ENCODE measurements around the gene UBE2I. TPM values are rescaled to one million over a fixed set of nuclear protein-coding genes. Genes with fewer than 3 reads are reported as not detected.

The UBE2I gene
- total RNA-seq, 3 donors from 2014 or later, result 52.5 to 67.8 (median 62.2) TPM

DNA sequence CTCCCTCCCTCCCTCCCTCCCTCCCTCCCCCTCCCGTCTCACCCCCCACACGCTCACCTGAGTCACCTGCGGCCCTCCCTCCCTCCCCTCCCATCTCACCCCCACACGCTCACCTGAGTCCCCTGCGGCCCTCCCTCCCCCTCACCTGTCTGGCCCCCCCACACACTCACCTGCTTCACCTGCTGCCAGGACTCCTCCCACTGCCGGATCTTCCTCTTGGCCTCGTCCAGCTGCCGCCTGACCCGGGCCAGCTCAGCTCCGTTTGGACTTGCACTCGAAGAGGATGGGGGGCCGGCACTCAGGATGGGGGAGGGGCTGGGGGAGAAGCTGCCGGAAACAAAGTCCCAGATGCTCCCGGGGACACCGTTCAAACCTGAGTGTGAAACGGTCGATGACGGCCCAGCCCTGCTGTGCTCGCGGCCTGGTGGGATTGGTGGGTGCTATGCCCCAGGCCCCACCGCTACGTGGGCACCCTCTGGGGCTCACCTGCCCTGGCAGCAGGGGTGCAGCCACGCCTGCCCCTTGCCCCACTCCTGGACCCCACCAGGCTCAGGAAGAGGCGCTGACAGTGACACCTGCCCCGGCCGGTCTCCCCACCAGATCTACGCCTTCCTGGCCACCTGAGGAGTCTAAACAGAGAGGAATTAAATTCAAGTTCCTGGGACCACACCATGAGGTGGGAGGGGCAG is 58.2 kb downstream of the UBE2I start:
- H3K27ac ChIP-seq, result peak overlapping the region; percentile 25 to 43
- H3K4me1 ChIP-seq, result no peaks in the 10 kb centered on the region
- peaks cover 11% of the 10 kb centered on the region for H3K36me3 ChIP-seq
- TF ChIP-seq POLR2A (IDR thresholded peaks at IDR 0.05), result no peak
- TF ChIP-seq POLR2AphosphoS5 (IDR thresholded peaks at IDR 0.05), result no peak
- TF ChIP-seq, protein P1, sequence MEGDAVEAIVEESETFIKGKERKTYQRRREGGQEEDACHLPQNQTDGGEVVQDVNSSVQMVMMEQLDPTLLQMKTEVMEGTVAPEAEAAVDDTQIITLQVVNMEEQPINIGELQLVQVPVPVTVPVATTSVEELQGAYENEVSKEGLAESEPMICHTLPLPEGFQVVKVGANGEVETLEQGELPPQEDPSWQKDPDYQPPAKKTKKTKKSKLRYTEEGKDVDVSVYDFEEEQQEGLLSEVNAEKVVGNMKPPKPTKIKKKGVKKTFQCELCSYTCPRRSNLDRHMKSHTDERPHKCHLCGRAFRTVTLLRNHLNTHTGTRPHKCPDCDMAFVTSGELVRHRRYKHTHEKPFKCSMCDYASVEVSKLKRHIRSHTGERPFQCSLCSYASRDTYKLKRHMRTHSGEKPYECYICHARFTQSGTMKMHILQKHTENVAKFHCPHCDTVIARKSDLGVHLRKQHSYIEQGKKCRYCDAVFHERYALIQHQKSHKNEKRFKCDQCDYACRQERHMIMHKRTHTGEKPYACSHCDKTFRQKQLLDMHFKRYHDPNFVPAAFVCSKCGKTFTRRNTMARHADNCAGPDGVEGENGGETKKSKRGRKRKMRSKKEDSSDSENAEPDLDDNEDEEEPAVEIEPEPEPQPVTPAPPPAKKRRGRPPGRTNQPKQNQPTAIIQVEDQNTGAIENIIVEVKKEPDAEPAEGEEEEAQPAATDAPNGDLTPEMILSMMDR (IDR thresholded peaks at IDR 0.05), result no peak
- H3K9me3 ChIP-seq, result no peaks in the 10 kb centered on the region
- no peak overlapping the region for H3K4me3 ChIP-seq
- intact Hi-C loops (cut with DNase I; ENCODE audit: low total_unique reads), result no loop called here
- no peaks in the 10 kb centered on the region for H3K27me3 ChIP-seq
- DNase-seq (ENCODE audit: low spot score in 2 of 2), result no peak

DNA sequence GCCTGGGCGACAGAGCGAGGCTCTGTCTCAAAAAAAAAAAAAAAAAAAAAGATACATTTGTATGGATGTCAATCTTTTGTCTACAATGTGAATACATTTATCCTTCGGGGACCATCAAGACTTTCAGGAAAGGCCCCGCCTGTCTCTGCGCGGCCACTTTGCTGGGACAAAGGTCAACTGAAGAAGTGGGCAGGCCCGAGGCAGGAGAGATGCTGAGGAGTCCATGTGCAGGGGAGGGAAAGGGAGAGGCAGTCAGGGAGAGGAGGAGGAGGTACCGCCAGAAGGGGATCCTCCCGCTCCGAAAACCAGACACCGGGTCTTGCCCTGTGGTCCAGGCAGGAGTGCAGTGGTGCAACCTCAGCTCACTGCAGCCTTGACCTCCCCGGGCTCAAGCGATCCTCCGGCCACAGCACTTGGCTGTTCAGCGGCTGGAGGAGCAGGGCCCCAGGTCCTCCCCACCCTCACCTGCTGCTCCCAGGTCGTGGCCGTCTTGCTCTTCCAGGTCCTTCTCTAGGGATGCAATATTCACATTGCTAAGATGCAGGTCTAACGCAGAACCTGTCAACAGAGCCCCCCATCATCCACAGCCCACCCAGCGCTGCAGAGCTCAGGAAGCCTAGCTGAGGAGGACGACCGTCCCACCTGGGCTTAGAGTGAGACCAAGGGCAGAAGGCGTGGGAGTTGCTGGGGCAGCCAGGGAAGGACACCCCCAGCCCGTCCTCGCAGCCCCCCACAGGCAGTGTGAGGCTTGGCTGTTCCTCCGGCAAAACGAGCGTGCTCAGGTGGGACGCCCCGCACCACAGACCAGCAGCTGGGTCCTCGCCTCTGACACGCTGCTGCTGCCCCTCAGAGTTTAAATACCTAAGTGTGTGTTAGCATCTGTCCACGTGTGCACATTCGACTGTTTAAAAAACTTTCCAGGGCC is 61.9 kb downstream of the UBE2I start:
- intact Hi-C loops (cut with DNase I; ENCODE audit: low total_unique reads), result no loop called here
- TF ChIP-seq POLR2AphosphoS5 (IDR thresholded peaks at IDR 0.05), result no peak
- TF ChIP-seq, protein P1 (IDR thresholded peaks at IDR 0.05), result no peak
- no peak for DNase-seq (ENCODE audit: low spot score in 2 of 2)
- Histone ChIP-seq H3K4me3 (no peak overlapping the region), H3K9me3 (no peaks in the 10 kb centered on the region), H3K27me3 (no peaks in the 10 kb centered on the region), H3K4me1 (no peaks in the 10 kb centered on the region), H3K36me3 (no peaks in the 10 kb centered on the region), H3K27ac (no peak overlapping the region)

DNA sequence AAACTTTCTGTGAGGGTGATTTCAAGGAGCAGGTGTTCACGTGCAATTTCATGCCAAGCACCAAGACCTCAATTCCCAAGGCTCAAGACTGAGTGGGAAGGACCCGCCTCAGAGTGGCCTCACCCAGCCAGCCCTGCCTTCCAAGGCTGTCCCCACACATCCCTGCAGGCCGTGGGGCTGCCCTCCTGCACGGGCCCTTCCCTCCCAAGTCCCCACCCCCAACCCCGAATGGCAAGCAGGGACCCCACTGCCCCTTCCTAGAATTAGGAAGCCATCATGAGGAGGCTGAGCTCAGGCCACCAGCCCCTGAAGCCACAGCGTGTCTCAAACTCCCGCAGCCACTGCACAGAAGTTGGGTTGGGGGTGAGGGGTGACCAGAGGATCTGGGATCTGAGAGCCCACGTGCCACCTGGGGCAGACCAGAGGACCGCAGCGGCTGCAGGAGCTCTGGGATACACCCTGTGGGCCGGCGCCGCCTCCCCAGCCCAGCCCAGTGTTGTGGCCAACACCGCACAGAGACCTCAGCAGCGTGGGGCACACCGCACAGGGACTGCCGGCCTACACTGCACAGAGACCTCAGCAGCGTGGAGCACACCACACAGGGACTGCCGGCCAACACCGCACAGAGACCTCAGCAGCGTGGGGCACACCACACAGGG is 63.0 kb downstream of the UBE2I start:
- no peaks in the 10 kb centered on the region for H3K27me3 ChIP-seq
- intact Hi-C loops (cut with DNase I; ENCODE audit: low total_unique reads), result no loop called here
- H3K27ac ChIP-seq, result no peak overlapping the region
- no peaks in the 10 kb centered on the region for H3K9me3 ChIP-seq
- no peaks in the 10 kb centered on the region for H3K36me3 ChIP-seq
- no peak for TF ChIP-seq POLR2A (IDR thresholded peaks at IDR 0.05)
- TF ChIP-seq, protein P1 (IDR thresholded peaks at IDR 0.05), result no peak
- no peak for TF ChIP-seq POLR2AphosphoS5 (IDR thresholded peaks at IDR 0.05)
- DNase-seq (ENCODE audit: low spot score in 2 of 2), result no peak
- H3K4me3 ChIP-seq, result no peak overlapping the region
- no peaks in the 10 kb centered on the region for H3K4me1 ChIP-seq

DNA sequence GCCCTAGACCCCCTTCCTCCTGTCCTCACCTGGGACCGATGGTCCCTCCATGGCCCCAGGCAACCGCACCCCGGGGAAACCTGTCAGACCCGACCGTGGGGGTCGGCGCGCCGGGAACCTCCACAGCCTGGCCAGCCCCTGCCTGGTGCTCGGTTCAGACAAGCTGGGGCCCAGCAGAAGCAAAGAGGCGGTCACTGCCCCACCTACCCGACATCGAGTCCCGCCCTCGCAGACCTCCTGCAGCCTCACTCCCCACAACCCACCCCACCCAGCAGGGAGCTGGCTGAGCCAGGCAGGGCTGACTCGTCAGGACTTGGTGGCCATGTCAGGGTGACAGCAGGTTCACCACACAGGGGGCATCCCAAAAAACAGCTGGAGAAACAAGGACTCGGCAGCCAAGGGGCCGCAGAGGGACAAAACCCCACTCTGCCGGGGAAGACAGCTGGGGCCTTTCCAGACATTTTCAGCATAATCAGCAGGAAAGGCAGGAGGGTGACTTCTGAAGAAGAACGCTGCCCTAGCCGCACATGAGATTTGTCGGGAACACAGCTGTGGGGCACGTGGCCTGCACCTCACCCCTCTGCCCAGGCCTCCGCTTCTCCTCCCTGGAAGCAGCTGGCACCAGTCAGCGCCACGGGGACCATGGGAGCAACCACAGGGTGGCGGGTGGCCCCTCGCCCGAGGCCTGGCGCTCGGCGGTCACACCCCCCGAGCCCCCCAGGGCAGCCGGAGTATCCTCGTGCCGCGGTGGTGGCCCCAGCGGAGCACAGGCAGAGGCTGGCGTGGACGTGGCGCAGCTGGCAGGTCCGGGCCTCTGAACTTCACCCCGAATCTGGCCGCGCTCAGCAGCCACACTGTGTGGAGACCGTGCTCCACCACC is 65.2 kb downstream of the UBE2I start:
- no peak for DNase-seq (ENCODE audit: low spot score in 2 of 2)
- no peaks in the 10 kb centered on the region for H3K36me3 ChIP-seq

More for the DNA sequence above, 65.2 kb downstream of the UBE2I start:
- Histone ChIP-seq H3K27ac (no peak overlapping the region), H3K4me3 (no peak overlapping the region), H3K4me1 (peaks cover 0 to 6% of the 10 kb centered on the region in 2 donors), H3K9me3 (no peaks in the 10 kb centered on the region), H3K27me3 (no peaks in the 10 kb centered on the region)
- intact Hi-C loops (cut with DNase I; ENCODE audit: low total_unique reads), result no loop called here
- TF ChIP-seq POLR2A (IDR thresholded peaks at IDR 0.05) (no peak), POLR2AphosphoS5 (IDR thresholded peaks at IDR 0.05) (no peak)
- TF ChIP-seq, protein P1 (IDR thresholded peaks at IDR 0.05), result no peak
